Neural crest cell (in vitro differentiated cells): ENCODE data around the gene ANKAR. TPM values are rescaled to one million over a fixed set of nuclear protein-coding genes. Genes with fewer than 3 reads are reported as not detected.

Experiments
- DNase-seq: peaks from one replicate; pipeline ENCODE4 v3.0.0; 2021; ENCODE audit warnings: low read depth, mixed read lengths, low spot score
- H3K27ac Mint-ChIP-seq: one replicate; pipeline ENCODE4 v1.8.0; 2021; ENCODE audit warnings: mild to moderate bottlenecking, mixed read lengths; ENCODE audit not compliant: unreplicated experiment
- H3K27me3 Mint-ChIP-seq: 2 replicates; pipeline ENCODE4 v1.8.0; 2021; ENCODE audit warnings: low read depth, mild to moderate bottlenecking, mixed read lengths
- H3K36me3 Mint-ChIP-seq: 2 replicates; pipeline ENCODE4 v1.8.0; 2021; ENCODE audit warnings: low read depth, mild to moderate bottlenecking, mixed read lengths
- H3K4me1 Mint-ChIP-seq: 2 replicates; pipeline ENCODE4 v1.8.0; 2021; ENCODE audit warnings: mixed read lengths
- H3K4me3 Mint-ChIP-seq: one replicate; pipeline ENCODE4 v1.8.0; 2021; ENCODE audit warnings: mild to moderate bottlenecking, mixed read lengths
- H3K9me3 Mint-ChIP-seq: 2 replicates; pipeline ENCODE4 v1.8.0; 2021; ENCODE audit warnings: mixed read lengths
- total RNA-seq: library from RNA; stranded (reverse); gene quantifications from 2 replicates; pipeline ENCODE4 v1.2.1, GENCODE V29; 2021
- TF ChIP-seq, protein P1 (sequence below): fragments of 200-600 bp; sonication (generic); conservative IDR thresholded peaks from 2 replicates; pipeline ENCODE4 v1.5.0; 2021; ENCODE audit warnings: antibody characterized with exemption, mild to moderate bottlenecking

ANKAR gene
- total RNA-seq, 1 donor from 2014 or later: 3.0 TPM

DNA sequence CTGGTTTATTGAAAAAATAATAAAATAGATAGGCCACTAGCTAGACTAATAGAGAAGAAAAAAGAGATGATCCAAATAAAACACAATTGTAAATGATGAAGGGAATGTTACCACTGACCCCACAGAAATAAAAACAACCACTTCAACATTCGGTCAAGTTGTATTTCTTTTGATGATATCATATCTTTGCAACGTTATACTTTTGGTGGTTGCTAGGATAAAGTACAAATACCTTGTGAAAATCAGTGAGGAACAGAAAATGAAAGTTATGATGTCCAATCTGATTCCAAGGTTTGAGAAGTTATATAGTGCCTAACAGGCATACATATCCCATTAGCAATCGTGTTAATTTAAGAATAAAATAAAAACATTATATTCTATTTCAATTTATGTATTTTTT lies 19.8 kb upstream of the ANKAR start:
- TF ChIP-seq, protein P1, sequence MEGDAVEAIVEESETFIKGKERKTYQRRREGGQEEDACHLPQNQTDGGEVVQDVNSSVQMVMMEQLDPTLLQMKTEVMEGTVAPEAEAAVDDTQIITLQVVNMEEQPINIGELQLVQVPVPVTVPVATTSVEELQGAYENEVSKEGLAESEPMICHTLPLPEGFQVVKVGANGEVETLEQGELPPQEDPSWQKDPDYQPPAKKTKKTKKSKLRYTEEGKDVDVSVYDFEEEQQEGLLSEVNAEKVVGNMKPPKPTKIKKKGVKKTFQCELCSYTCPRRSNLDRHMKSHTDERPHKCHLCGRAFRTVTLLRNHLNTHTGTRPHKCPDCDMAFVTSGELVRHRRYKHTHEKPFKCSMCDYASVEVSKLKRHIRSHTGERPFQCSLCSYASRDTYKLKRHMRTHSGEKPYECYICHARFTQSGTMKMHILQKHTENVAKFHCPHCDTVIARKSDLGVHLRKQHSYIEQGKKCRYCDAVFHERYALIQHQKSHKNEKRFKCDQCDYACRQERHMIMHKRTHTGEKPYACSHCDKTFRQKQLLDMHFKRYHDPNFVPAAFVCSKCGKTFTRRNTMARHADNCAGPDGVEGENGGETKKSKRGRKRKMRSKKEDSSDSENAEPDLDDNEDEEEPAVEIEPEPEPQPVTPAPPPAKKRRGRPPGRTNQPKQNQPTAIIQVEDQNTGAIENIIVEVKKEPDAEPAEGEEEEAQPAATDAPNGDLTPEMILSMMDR: no peak
- no peaks in the 10 kb centered on the region for H3K4me1 Mint-ChIP-seq
- H3K27me3 Mint-ChIP-seq: peaks cover 6% of the 10 kb centered on the region
- H3K36me3 Mint-ChIP-seq: peaks cover 10% of the 10 kb centered on the region
- peaks cover 7% of the 10 kb centered on the region for H3K9me3 Mint-ChIP-seq
- H3K4me3 Mint-ChIP-seq: no peak overlapping the region
- no peak for DNase-seq
- H3K27ac Mint-ChIP-seq: no peak overlapping the region

DNA sequence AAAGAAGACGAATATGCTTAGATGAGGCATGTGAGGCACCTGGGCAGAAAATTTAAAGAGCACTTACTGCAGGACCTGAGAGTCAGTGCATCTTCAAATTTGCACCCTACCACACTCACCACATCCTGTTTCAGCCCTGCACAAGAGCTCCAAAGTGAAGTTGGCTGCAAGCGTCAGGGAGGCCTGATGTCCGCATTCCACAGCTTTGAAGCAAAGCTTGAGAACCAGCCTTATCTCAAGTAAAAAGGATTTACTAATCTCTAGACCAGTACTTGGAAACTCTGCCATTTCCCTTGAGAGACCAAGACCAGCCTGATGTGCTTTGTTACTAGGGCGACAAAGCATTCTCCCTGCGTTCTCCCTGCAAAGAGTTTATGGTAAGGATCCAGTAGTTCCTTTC lies 16.6 kb upstream of the ANKAR start:
- H3K9me3 Mint-ChIP-seq: no peaks in the 10 kb centered on the region
- H3K4me1 Mint-ChIP-seq: no peaks in the 10 kb centered on the region
- no peak overlapping the region for H3K27ac Mint-ChIP-seq
- H3K27me3 Mint-ChIP-seq: peaks cover 10% of the 10 kb centered on the region
- DNase-seq: no peak
- no peaks in the 10 kb centered on the region for H3K36me3 Mint-ChIP-seq
- TF ChIP-seq, protein P1: no peak
- no peak overlapping the region for H3K4me3 Mint-ChIP-seq

DNA sequence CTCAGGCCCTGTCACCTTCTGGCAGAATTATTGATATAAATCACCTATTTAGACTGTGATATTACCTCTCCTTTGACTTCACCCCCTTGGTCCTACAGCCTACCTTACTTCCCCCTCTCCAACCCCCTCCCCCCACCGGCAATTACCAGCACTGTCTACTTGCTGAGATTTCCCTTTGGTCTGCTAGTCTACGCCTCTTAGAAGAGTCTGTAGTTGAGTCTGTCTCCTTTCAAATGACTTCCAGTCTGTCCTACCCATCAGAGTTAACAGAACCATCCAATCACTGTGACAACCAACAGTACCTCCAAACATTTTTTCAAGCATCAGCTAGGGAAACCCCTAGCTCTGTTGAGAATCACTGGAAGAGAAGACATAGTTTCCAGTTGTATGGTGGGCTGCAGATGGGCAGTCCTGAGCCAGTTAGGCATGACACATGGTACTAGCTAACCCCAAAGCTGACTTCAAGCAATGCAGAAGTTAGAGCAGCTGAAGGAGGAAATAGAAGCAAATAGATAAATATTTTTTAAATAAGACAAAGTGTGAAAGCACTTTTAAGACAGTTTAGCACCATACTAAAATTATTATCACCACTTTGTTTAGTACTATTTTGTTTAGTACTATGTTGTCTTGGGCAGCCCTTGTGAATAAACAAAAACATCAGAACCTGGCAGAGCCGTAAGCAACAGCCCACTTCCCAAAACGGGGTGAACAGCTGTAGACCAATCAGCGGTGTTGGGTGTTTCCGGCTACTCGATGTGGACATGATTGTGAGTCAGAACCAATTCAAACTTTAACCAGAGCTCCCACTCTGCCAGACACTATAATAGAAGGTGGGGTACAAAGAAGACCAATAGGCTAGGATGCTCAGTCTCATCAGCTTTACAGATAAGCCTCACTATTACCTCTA lies 15.9 kb upstream of the ANKAR start:
- TF ChIP-seq, protein P1: no peak
- Mint-ChIP-seq H3K4me3 (no peak overlapping the region), H3K27me3 (peaks cover 10% of the 10 kb centered on the region), H3K27ac (peak overlapping the region; percentile 20), H3K9me3 (no peaks in the 10 kb centered on the region), H3K36me3 (no peaks in the 10 kb centered on the region), H3K4me1 (peaks cover 3% of the 10 kb centered on the region)
- DNase-seq: no peak

DNA sequence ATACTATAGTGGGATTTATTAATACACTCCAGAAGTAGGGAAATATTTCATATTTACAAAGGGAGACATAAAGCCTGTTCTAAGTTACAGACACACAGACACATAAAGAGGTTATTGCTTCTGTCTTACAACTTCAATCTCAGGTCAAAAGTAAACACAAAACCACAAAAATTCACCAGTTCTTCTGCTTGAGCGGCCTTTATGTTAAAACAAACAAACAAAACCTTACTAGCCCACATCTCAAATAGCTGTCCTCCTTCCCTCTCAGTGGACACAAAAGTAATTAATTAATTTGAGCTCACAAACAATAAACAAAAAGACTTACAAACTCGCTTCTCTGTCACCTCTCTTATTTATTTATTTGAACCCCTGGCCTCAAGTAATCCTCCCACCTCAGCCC lies 14.7 kb upstream of the ANKAR start:
- TF ChIP-seq, protein P1: no peak
- Mint-ChIP-seq H3K27me3 (peaks cover 10% of the 10 kb centered on the region), H3K4me1 (peaks cover 12% of the 10 kb centered on the region), H3K27ac (no peak overlapping the region), H3K36me3 (no peaks in the 10 kb centered on the region), H3K9me3 (no peaks in the 10 kb centered on the region), H3K4me3 (no peak overlapping the region)
- DNase-seq: no peak

DNA sequence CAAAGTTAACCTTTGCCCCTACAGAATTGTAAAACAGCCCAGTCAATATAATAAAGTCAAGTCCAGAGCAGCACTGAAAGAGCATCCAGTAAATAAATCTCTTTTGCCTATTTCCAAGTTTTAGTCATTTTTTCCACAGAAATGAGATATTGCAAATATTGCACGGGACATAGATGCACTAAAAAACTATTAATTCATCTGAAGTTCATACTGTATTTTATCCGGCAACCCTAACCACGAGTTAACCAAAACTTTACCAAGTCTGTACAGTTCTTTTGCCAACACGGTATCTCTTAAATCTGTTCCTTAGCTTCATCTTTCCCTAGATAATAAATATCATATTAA lies 13.7 kb upstream of the ANKAR start:
- H3K9me3 Mint-ChIP-seq: no peaks in the 10 kb centered on the region
- peaks cover 10% of the 10 kb centered on the region for H3K27me3 Mint-ChIP-seq
- H3K36me3 Mint-ChIP-seq: no peaks in the 10 kb centered on the region
- peaks cover 12% of the 10 kb centered on the region for H3K4me1 Mint-ChIP-seq
- H3K27ac Mint-ChIP-seq: no peak overlapping the region
- DNase-seq: no peak
- TF ChIP-seq, protein P1: no peak
- H3K4me3 Mint-ChIP-seq: no peak overlapping the region
